ENCODE results near the gene LCN10.

The LCN10 gene

DNA sequence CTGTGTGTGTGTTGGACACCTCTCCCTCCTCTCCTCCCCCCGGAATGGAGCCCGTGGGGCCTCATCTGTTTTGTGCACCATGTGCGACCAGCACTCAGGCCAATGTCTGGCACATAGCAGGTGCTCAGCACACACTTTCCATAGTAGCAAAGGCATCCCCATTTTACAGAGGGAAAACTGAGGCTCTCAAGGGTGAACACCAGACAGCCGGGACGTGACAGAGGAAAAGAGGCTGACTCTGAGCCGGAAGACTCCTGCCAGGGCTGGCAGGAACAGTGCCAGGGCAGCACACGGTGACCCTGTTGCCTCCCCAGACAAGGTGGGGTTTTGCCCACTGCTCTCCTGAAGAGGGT lies 53.7 kb downstream of the LCN10 start:
- Histone ChIP-seq H3K27me3 (no peaks in the 10 kb centered on the region), H3K4me1 (peaks cover 6% of the 10 kb centered on the region), H3K4me3 (ENCODE audit: low read depth, low read length) (no peak overlapping the region), H3K9me3 (no peaks in the 10 kb centered on the region), H3K36me3 (no peaks in the 10 kb centered on the region)
- DNase-seq, result no peak
- TF ChIP-seq, protein P1, sequence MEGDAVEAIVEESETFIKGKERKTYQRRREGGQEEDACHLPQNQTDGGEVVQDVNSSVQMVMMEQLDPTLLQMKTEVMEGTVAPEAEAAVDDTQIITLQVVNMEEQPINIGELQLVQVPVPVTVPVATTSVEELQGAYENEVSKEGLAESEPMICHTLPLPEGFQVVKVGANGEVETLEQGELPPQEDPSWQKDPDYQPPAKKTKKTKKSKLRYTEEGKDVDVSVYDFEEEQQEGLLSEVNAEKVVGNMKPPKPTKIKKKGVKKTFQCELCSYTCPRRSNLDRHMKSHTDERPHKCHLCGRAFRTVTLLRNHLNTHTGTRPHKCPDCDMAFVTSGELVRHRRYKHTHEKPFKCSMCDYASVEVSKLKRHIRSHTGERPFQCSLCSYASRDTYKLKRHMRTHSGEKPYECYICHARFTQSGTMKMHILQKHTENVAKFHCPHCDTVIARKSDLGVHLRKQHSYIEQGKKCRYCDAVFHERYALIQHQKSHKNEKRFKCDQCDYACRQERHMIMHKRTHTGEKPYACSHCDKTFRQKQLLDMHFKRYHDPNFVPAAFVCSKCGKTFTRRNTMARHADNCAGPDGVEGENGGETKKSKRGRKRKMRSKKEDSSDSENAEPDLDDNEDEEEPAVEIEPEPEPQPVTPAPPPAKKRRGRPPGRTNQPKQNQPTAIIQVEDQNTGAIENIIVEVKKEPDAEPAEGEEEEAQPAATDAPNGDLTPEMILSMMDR (IDR thresholded peaks at IDR 0.05; ENCODE audit: low read depth, low read length), result no peak

DNA sequence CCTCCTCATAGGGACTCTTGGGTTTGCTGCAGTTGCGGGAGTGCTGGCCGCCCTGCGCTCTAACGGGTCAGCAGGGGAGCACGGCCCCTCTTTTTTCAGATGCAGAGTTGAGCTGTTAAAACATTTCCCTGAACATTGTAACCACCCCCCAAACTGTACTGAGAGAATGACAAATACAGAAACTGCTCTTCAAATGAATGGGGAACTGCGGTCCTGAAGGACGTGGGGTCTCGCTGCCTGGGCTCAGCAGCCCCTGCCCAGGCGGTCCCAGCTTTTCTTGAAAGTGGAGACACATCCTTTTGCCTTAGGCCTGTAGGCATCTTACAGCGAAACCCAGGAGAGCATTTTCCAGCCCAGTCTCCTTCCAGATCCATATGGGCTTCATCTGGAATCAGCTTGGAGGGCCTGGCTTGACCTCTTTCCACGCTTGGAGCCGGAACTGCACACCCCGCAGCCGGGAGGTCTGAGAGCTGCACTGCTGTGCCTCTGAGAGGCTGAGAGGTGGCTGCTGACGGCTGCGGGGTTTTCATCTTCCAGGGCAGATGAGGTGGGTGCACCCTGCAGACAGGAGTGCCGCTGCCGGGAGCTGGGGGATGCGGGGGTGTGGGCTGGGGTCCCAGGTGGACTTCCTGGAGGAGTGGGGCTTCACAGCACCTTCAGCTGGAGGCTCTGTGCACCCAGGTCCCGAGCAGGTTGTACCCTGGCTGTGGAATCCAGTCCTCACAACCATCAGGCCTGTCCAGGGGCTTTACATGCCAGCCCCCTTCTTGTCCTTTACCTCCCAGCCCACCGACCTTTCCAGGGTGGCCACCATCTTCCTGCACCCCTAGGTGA lies 54.2 kb downstream of the LCN10 start:
- DNase-seq, result no peak
- Histone ChIP-seq H3K36me3 (no peaks in the 10 kb centered on the region), H3K4me1 (peaks cover 6% of the 10 kb centered on the region), H3K4me3 (ENCODE audit: low read depth, low read length) (no peak overlapping the region), H3K9me3 (no peaks in the 10 kb centered on the region), H3K27me3 (no peaks in the 10 kb centered on the region)
- TF ChIP-seq, protein P1 (IDR thresholded peaks at IDR 0.05; ENCODE audit: low read depth, low read length), result no peak

Data from BE2C (cell line).